Measurements from ENCODE around the gene PDE11A. TPM values are rescaled to one million over a fixed set of nuclear protein-coding genes. Genes with fewer than 3 reads are reported as not detected.

Gene PDE11A
- total and polyA plus RNA-seq, 2 of the 13 experiments (the other 11 are each of a cell fraction or from before 2014, with no cell fraction given): 1.2 to 1.7 TPM

DNA sequence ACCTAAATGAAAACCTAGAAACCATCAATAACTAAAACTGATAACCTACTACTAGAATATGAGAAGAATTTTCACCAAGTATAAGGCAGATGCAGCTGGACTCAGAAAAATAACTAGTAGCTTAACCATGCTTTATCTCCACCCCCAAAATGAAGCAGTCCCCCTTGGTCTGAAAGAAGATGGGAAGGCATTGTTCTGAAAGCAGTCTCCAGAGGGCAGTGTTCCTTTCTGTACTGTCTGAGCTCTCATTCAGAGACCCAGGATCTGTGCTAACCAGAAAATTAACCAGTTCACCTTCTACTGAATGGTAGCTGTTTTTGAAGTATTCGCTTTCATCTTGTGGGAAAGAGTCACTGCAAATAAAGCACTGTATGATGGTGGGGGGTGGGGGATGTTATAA lies 273.0 kb downstream of the PDE11A start (continued):
- TF ChIP-seq, protein P1, sequence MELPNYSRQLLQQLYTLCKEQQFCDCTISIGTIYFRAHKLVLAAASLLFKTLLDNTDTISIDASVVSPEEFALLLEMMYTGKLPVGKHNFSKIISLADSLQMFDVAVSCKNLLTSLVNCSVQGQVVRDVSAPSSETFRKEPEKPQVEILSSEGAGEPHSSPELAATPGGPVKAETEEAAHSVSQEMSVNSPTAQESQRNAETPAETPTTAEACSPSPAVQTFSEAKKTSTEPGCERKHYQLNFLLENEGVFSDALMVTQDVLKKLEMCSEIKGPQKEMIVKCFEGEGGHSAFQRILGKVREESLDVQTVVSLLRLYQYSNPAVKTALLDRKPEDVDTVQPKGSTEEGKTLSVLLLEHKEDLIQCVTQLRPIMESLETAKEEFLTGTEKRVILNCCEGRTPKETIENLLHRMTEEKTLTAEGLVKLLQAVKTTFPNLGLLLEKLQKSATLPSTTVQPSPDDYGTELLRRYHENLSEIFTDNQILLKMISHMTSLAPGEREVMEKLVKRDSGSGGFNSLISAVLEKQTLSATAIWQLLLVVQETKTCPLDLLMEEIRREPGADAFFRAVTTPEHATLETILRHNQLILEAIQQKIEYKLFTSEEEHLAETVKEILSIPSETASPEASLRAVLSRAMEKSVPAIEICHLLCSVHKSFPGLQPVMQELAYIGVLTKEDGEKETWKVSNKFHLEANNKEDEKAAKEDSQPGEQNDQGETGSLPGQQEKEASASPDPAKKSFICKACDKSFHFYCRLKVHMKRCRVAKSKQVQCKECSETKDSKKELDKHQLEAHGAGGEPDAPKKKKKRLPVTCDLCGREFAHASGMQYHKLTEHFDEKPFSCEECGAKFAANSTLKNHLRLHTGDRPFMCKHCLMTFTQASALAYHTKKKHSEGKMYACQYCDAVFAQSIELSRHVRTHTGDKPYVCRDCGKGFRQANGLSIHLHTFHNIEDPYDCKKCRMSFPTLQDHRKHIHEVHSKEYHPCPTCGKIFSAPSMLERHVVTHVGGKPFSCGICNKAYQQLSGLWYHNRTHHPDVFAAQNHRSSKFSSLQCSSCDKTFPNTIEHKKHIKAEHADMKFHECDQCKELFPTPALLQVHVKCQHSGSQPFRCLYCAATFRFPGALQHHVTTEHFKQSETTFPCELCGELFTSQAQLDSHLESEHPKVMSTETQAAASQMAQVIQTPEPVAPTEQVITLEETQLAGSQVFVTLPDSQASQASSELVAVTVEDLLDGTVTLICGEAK (IDR thresholded peaks at IDR 0.05): no peak
- TF ChIP-seq, protein P1 (CRISPR knock-in tag; IDR thresholded peaks at IDR 0.05): no peak
- TF ChIP-seq NR3C1 (CRISPR knock-in tag; IDR thresholded peaks at IDR 0.05): no peak
- TF ChIP-seq ZNF770 (CRISPR knock-in tag; IDR thresholded peaks at IDR 0.05): no peak
- peak; percentile 47 for TF ChIP-seq STAG1 (CRISPR knock-in tag; IDR thresholded peaks at IDR 0.05)
- TF ChIP-seq PTBP1 (IDR thresholded peaks at IDR 0.05; ENCODE audit: low read depth, low read length, poor library complexity, severe bottlenecking): no peak
